ENCODE results near the gene GPATCH2.

The GPATCH2 gene

DNA sequence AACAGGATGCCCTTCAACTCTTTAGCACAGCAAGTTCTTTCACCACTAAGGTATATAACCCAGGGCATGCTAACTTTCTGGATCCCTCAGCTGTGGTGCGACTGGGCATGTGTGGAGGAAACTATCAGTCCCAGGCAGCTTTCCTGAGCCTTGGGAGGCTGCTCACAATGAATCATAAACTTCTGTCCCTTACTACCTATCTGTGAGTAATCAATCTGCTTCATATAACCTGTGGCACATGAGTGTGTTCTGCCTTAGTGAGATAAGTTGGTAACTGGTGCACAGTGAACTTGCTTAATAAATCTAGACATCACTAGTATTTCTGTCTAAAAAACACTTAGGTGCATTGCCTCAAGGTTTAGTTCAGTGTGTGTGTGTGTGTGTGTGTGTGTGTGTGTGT is 158.0 kb downstream of the GPATCH2 start:
- no peak for TF ChIP-seq ZFX (IDR thresholded peaks at IDR 0.05; ENCODE audit: borderline replicate concordance)
- TF ChIP-seq, protein P1, sequence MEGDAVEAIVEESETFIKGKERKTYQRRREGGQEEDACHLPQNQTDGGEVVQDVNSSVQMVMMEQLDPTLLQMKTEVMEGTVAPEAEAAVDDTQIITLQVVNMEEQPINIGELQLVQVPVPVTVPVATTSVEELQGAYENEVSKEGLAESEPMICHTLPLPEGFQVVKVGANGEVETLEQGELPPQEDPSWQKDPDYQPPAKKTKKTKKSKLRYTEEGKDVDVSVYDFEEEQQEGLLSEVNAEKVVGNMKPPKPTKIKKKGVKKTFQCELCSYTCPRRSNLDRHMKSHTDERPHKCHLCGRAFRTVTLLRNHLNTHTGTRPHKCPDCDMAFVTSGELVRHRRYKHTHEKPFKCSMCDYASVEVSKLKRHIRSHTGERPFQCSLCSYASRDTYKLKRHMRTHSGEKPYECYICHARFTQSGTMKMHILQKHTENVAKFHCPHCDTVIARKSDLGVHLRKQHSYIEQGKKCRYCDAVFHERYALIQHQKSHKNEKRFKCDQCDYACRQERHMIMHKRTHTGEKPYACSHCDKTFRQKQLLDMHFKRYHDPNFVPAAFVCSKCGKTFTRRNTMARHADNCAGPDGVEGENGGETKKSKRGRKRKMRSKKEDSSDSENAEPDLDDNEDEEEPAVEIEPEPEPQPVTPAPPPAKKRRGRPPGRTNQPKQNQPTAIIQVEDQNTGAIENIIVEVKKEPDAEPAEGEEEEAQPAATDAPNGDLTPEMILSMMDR (IDR thresholded peaks at IDR 0.05), result no peak
- H3K27ac ChIP-seq, result no peak overlapping the region

DNA sequence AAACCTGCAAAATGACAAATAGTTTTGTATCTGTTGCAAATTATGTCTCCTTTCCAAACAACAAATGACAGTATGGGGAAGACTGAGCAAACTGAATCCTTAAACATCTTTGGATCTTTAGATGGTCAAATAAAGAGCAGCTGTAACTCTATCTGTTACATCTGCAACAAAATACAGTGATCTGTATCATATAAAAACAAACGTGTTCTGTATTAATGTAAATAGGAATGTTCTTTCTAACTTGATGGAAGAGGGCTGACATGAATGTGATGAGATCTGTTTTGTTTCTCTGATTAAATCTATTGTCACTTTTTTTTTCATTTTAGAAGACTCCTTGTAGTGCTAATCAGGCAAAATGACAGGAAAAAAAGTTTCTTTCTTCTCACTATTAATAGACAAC is 159.5 kb downstream of the GPATCH2 start:
- TF ChIP-seq, protein P1 (IDR thresholded peaks at IDR 0.05), result no peak
- TF ChIP-seq ZFX (IDR thresholded peaks at IDR 0.05; ENCODE audit: borderline replicate concordance), result no peak

DNA sequence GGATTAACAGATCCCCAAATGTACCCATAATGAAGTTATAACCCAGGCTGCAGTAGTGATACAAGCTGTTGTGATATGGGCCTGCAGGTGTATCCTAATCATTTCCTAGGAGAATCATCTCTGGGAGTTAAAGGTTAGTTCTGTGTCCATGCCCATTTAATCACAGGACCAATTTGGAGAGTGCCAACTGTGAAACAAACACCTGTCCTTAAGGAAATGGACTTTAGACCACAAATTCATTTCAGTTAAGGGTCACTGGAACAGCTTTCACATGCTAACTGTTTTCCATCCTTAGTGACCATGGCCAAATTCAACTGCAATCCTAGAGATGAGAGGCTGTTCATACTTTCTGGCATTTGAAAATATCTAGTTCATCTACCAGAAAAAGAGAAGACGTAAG is 160.9 kb downstream of the GPATCH2 start:
- no peak overlapping the region for H3K27ac ChIP-seq
- TF ChIP-seq, protein P1 (IDR thresholded peaks at IDR 0.05), result no peak

More for the DNA sequence above, 159.5 kb downstream of the GPATCH2 start:
- H3K27ac ChIP-seq, result no peak overlapping the region

DNA sequence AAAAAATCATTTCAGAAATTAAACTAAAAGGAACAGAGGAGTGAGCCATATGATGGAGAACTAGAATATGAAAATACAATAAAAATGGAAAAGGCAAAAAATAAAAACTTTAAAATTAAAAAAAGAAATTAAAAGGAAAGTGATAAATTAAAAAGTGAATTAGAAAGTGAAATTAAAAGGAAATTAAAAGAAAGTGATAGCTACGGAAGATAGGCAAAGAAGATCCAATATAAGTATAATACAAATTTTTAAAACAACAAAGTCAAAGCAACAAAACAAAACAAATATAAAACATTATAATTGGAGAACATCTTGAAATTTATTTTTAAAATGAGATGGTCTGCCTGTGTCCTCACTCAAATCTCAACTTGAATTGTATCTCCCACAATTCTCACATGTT is 165.8 kb downstream of the GPATCH2 start:
- no peak for TF ChIP-seq ZFX (IDR thresholded peaks at IDR 0.05; ENCODE audit: borderline replicate concordance)
- TF ChIP-seq, protein P1 (IDR thresholded peaks at IDR 0.05), result no peak
- no peak overlapping the region for H3K27ac ChIP-seq

DNA sequence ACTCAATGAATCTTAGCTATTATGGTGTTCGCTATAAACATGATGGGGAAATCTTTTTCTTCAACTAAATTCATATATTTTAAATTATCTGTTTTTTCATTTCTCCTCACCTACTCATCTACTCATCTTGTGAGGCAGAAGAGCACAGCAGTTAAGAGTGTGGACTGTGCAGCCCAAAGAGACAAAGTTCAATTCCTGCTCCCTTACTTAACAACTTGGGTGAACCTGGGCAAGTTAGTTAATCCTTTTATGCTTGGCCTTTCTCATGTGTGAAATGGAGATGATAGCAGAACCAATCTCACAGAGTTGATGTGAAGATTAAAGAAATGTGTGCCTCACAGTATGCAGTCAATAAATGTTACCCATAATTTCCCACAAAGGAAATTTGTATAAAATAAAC is 168.2 kb downstream of the GPATCH2 start:
- H3K27ac ChIP-seq, result no peak overlapping the region
- TF ChIP-seq, protein P1 (IDR thresholded peaks at IDR 0.05), result no peak
- TF ChIP-seq ZFX (IDR thresholded peaks at IDR 0.05; ENCODE audit: borderline replicate concordance), result no peak

DNA sequence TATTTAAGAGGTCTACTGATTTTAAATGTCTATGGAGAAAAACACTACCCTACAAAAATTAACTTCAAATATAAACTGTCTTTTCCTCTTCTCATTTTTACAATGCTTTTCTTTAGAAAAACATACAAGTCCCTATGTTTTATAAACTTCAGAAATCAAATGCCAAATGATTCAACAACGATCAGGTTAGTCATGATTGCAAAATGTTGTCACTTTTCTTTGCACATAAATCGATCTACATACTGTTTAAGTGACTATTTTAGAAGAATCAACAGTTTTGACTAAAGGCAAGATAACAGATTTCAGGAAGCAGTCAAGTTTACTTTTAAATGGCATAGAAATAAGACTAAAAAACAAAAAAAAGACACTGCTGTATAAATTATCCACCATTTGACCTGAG is 168.7 kb downstream of the GPATCH2 start:
- no peak for TF ChIP-seq ZFX (IDR thresholded peaks at IDR 0.05; ENCODE audit: borderline replicate concordance)
- TF ChIP-seq, protein P1 (IDR thresholded peaks at IDR 0.05), result no peak
- H3K27ac ChIP-seq, result no peak overlapping the region

DNA sequence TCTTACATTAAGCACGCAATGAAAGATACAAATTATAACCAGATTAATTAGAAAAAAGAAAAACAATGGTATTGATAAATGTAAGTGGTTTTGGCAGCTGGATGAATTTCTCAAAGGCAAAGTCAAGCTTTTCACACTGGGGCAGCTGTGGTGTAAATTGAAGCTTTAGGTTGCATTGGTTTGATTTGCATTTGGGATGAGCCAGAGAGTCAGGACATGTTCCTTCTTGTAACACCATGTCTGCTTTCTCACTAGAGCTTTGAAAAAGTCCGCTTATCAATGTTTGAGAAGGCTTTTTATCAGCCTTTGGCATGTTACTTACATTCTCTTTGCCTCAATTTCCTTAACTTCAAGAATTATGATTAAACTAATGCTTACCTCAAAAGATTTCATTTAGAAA is 173.9 kb downstream of the GPATCH2 start:
- TF ChIP-seq ZFX (IDR thresholded peaks at IDR 0.05; ENCODE audit: borderline replicate concordance), result no peak
- TF ChIP-seq, protein P1 (IDR thresholded peaks at IDR 0.05), result no peak

More for the DNA sequence above, 173.9 kb downstream of the GPATCH2 start:
- no peak overlapping the region for H3K27ac ChIP-seq

All from 22Rv1 (cell line).